Neuron (in vitro differentiated cells): ENCODE data around the gene NCOA4.
"Not testable (repeated sequence)": the region's sequence is repeated elsewhere in the genome, so short reads cannot be mapped to it uniquely, and the experiment has no call there.

Experiments
- H2AFZ ChIP-seq: one replicate; pipeline ENCODE4 v1.6.1; 2013; ENCODE audit warnings: low read depth, mild to moderate bottlenecking, inconsistent platforms, low read length, moderate library complexity
- H3K27me3 ChIP-seq: one replicate; pipeline ENCODE4 v1.6.1; 2013; ENCODE audit warnings: low read length; ENCODE audit not compliant: insufficient read depth
- H3K36me3 ChIP-seq: one replicate; pipeline ENCODE4 v1.6.1; 2013; ENCODE audit warnings: low read length; ENCODE audit not compliant: insufficient read depth
- H3K4me1 ChIP-seq: one replicate; pipeline ENCODE4 v1.6.1; 2013; ENCODE audit warnings: low read length; ENCODE audit not compliant: insufficient read depth
- H3K4me3 ChIP-seq: 2 replicates; pipeline ENCODE4 v1.5.1; 2013; ENCODE audit warnings: mild to moderate bottlenecking, low read length, moderate library complexity
- H3K9me3 ChIP-seq: one replicate; pipeline ENCODE4 v1.6.1; 2013; ENCODE audit warnings: low read length

The NCOA4 gene

GRCh38 chr10:46004963-46005362, 25.5 kb downstream of the NCOA4 start:
- H3K4me3 ChIP-seq: no peak overlapping the region
- no peak overlapping the region for H2AFZ ChIP-seq
- no peaks in the 10 kb centered on the region for H3K4me1 ChIP-seq
- H3K36me3 ChIP-seq: peaks cover 86% of the 10 kb centered on the region
- H3K9me3 ChIP-seq: peaks cover 2% of the 10 kb centered on the region
- no peaks in the 10 kb centered on the region for H3K27me3 ChIP-seq

- Histone ChIP-seq H3K36me3 (peaks cover 75% of the 10 kb centered on the region), H3K27me3 (no peaks in the 10 kb centered on the region), H3K9me3 (peaks cover 2% of the 10 kb centered on the region), H3K4me3 (no peak overlapping the region), H2AFZ (no peak overlapping the region), H3K4me1 (no peaks in the 10 kb centered on the region)
These were observed 27.3 kb downstream of the NCOA4 start for GRCh38 chr10:46002916-46003693.

- H3K4me3 ChIP-seq, H3K9me3 ChIP-seq, H3K4me1 ChIP-seq, H2AFZ ChIP-seq, H3K27me3 ChIP-seq: not testable (repeated sequence)
- peaks cover 76% of the 10 kb centered on the region for H3K36me3 ChIP-seq
These were observed 28.2 kb downstream of the NCOA4 start for GRCh38 chr10:46002189-46002687.

- Histone ChIP-seq H3K27me3 (no peaks in the 10 kb centered on the region), H3K4me1 (no peaks in the 10 kb centered on the region), H3K4me3 (no peak overlapping the region), H2AFZ (no peak overlapping the region), H3K36me3 (peaks cover 68% of the 10 kb centered on the region), H3K9me3 (no peaks in the 10 kb centered on the region)
These were observed 29.2 kb downstream of the NCOA4 start for GRCh38 chr10:46001187-46001756.

GRCh38 chr10:46000538-46000937, 29.9 kb downstream of the NCOA4 start:
- no peak overlapping the region for H3K4me3 ChIP-seq
- H2AFZ ChIP-seq: no peak overlapping the region
- H3K36me3 ChIP-seq: peaks cover 63% of the 10 kb centered on the region
- no peaks in the 10 kb centered on the region for H3K27me3 ChIP-seq
- H3K4me1 ChIP-seq: no peaks in the 10 kb centered on the region
- H3K9me3 ChIP-seq: no peaks in the 10 kb centered on the region

GRCh38 chr10:45999955-46000354, 30.5 kb downstream of the NCOA4 start:
- H2AFZ ChIP-seq, H3K4me3 ChIP-seq, H3K27me3 ChIP-seq, H3K4me1 ChIP-seq, H3K9me3 ChIP-seq: not testable (repeated sequence)
- H3K36me3 ChIP-seq: peaks cover 57% of the 10 kb centered on the region

GRCh38 chr10:45997994-45998763, 32.2 kb downstream of the NCOA4 start:
- Histone ChIP-seq H3K4me3 (no peak overlapping the region), H3K27me3 (no peaks in the 10 kb centered on the region), H3K4me1 (no peaks in the 10 kb centered on the region), H3K36me3 (peaks cover 43% of the 10 kb centered on the region), H2AFZ (no peak overlapping the region), H3K9me3 (no peaks in the 10 kb centered on the region)

- no peaks in the 10 kb centered on the region for H3K27me3 ChIP-seq
- H3K4me1 ChIP-seq: no peaks in the 10 kb centered on the region
- H3K36me3 ChIP-seq: peaks cover 38% of the 10 kb centered on the region
- no peak overlapping the region for H3K4me3 ChIP-seq
- H2AFZ ChIP-seq: no peak overlapping the region
- no peaks in the 10 kb centered on the region for H3K9me3 ChIP-seq
These were observed 32.9 kb downstream of the NCOA4 start for GRCh38 chr10:45997557-45997956.

- H3K4me3 ChIP-seq, H3K27me3 ChIP-seq, H2AFZ ChIP-seq, H3K4me1 ChIP-seq, H3K9me3 ChIP-seq: not testable (repeated sequence)
- peaks cover 14% of the 10 kb centered on the region for H3K36me3 ChIP-seq
These were observed 44.8 kb downstream of the NCOA4 start for GRCh38 chr10:45985590-45985989.

- not testable (repeated sequence) for H3K4me3 ChIP-seq, H3K4me1 ChIP-seq, H3K9me3 ChIP-seq, H3K27me3 ChIP-seq, H2AFZ ChIP-seq
- H3K36me3 ChIP-seq: peaks cover 14% of the 10 kb centered on the region
These were observed 46.0 kb downstream of the NCOA4 start for GRCh38 chr10:45984473-45984872.

GRCh38 chr10:45983538-45984186, 46.8 kb downstream of the NCOA4 start:
- H2AFZ ChIP-seq, H3K4me1 ChIP-seq, H3K4me3 ChIP-seq, H3K9me3 ChIP-seq, H3K27me3 ChIP-seq: not testable (repeated sequence)
- H3K36me3 ChIP-seq: peaks cover 12% of the 10 kb centered on the region

- H3K9me3 ChIP-seq, H3K4me1 ChIP-seq, H3K36me3 ChIP-seq, H3K4me3 ChIP-seq, H3K27me3 ChIP-seq, H2AFZ ChIP-seq: not testable (repeated sequence)
These were observed 49.1 kb downstream of the NCOA4 start for GRCh38 chr10:45981367-45981766.

GRCh38 chr10:45978554-45978953, 51.9 kb downstream of the NCOA4 start:
- H2AFZ ChIP-seq, H3K27me3 ChIP-seq, H3K36me3 ChIP-seq, H3K9me3 ChIP-seq, H3K4me1 ChIP-seq, H3K4me3 ChIP-seq: not testable (repeated sequence)
